Neuronal stem cell (in vitro differentiated cells): ENCODE results near the gene KSR2.
"Not testable (repeated sequence)": the region's sequence is repeated elsewhere in the genome, so short reads cannot be mapped to it uniquely, and the experiment has no call there.

Source experiments
- DNase-seq: peaks from one replicate; pipeline ENCODE4 v3.0.0-alpha.2; 2013; ENCODE audit warnings: low spot score
- H2AFZ ChIP-seq: one replicate; pipeline ENCODE4 v1.6.1; 2013; ENCODE audit warnings: mild to moderate bottlenecking, low read length, inconsistent platforms
- H2AK5ac ChIP-seq: 2 replicates; pipeline ENCODE4 v1.6.1; 2013; ENCODE audit warnings: low read depth, mild to moderate bottlenecking, inconsistent platforms, low read length, moderate library complexity, mixed read lengths
- H2BK120ac ChIP-seq: 2 replicates; pipeline ENCODE4 v1.6.1; 2013; ENCODE audit warnings: low read depth, mild to moderate bottlenecking, inconsistent platforms, low read length, moderate library complexity, mixed read lengths
- H2BK12ac ChIP-seq: one replicate; pipeline ENCODE4 v1.6.1; 2013; ENCODE audit warnings: low read length, inconsistent platforms
- H2BK15ac ChIP-seq: 2 replicates; pipeline ENCODE4 v1.6.1; 2013; ENCODE audit warnings: mild to moderate bottlenecking, low read length, inconsistent platforms, mixed read lengths
- H2BK5ac ChIP-seq: one replicate; pipeline ENCODE4 v1.6.1; 2013; ENCODE audit warnings: inconsistent platforms, mild to moderate bottlenecking, low read length, moderate library complexity
- H3K14ac ChIP-seq: one replicate; pipeline ENCODE4 v1.6.1; 2013; ENCODE audit warnings: low read length, inconsistent platforms
- H3K18ac ChIP-seq: 2 replicates; pipeline ENCODE4 v1.6.1; 2013; ENCODE audit warnings: low read length, inconsistent platforms
- H3K23ac ChIP-seq: 2 replicates; pipeline ENCODE4 v1.6.1; 2013; ENCODE audit warnings: low read depth, mild to moderate bottlenecking, mixed read lengths, low read length, inconsistent platforms; ENCODE audit not compliant: poor library complexity
- H3K27ac ChIP-seq: replicated peaks from 3 replicates; pipeline ENCODE4 v1.5.1; 2013; ENCODE audit warnings: low read length, inconsistent platforms
- H3K27me3 ChIP-seq, 3 experiments: 2 replicates each; pipeline ENCODE4 v1.6.1; 2013; ENCODE audit warnings: low read length in 3 of 3, mild to moderate bottlenecking in 2 of 3, inconsistent platforms in 1 of 3, low read depth in 1 of 3, mixed read lengths in 1 of 3, moderate library complexity in 1 of 3; ENCODE audit not compliant: control insufficient read depth in 3 of 3, insufficient read depth in 3 of 3
- H3K36me3 ChIP-seq, 2 donors: replicated peaks in 1 of 2; 2 replicates each; pipeline ENCODE4 v1.6.1; 2013; ENCODE audit warnings: low read length in 2 of 2; ENCODE audit not compliant: control insufficient read depth in 2 of 2, insufficient read depth in 2 of 2
- H3K4ac ChIP-seq: 2 replicates; pipeline ENCODE4 v1.6.1; 2013; ENCODE audit warnings: inconsistent platforms, mild to moderate bottlenecking, low read length, moderate library complexity
- H3K4me1 ChIP-seq, 2 donors: 1 replicate in 1 of 2; 2 replicates in 1 of 2; pipeline ENCODE4 v1.6.1; 2013; ENCODE audit warnings: low read length in 2 of 2, low read depth in 1 of 2; ENCODE audit not compliant: control insufficient read depth in 2 of 2, insufficient read depth in 1 of 2
- H3K4me2 ChIP-seq: one replicate; pipeline ENCODE4 v1.6.1; 2013; ENCODE audit warnings: mild to moderate bottlenecking, low read length, inconsistent platforms; ENCODE audit not compliant: insufficient read depth, poor library complexity, severe bottlenecking
- H3K4me3 ChIP-seq, 2 donors: 2 replicates each; pipeline ENCODE4 v1.5.1; 2013; ENCODE audit warnings: low read length in 2 of 2, mild to moderate bottlenecking in 2 of 2, inconsistent platforms in 1 of 2, moderate library complexity in 1 of 2
- H3K79me1 ChIP-seq: one replicate; pipeline ENCODE4 v1.6.1; 2013; ENCODE audit warnings: low read depth, mild to moderate bottlenecking, inconsistent platforms, low read length, moderate library complexity
- H3K9ac ChIP-seq: one replicate; pipeline ENCODE4 v1.6.1; 2013; ENCODE audit warnings: mild to moderate bottlenecking, low read depth, low read length, inconsistent platforms; ENCODE audit not compliant: poor library complexity
- H3K9me3 ChIP-seq, 2 donors: replicated peaks in 1 of 2; 2 replicates each; pipeline versions ENCODE3 to v1.6.1; 2013; ENCODE audit warnings: low read length in 2 of 2, mild to moderate bottlenecking in 2 of 2, inconsistent platforms in 1 of 2, low read depth in 1 of 2, mixed read lengths in 1 of 2, moderate library complexity in 1 of 2; ENCODE audit not compliant: control insufficient read depth in 2 of 2, insufficient read depth in 1 of 2
- H4K8ac ChIP-seq: one replicate; pipeline ENCODE4 v1.6.1; 2013; ENCODE audit warnings: low read depth, mild to moderate bottlenecking, inconsistent platforms, low read length, moderate library complexity
- H4K91ac ChIP-seq: one replicate; pipeline ENCODE4 v1.6.1; 2013; ENCODE audit warnings: low read length, low read depth, mild to moderate bottlenecking, inconsistent platforms; ENCODE audit not compliant: poor library complexity
- WGBS, 2 donors: extraction: QIAGEN DNeasy Blood & Tissue Kit; methylation state at CpG; one replicate each; pipeline ENCODE4 v1.1.7; 2013; ENCODE audit warnings: missing lambda C conversion rate in 2 of 2, mixed read lengths in 1 of 2; ENCODE audit not compliant: insufficient read length in 2 of 2, insufficient replicate concordance in 1 of 2; ENCODE audit errors: extremely low coverage in 2 of 2; 5-methylcytosine and 5-hydroxymethylcytosine counted together

The KSR2 gene

GRCh38 chr12:117863002-117863709 is 105.6 kb downstream of the KSR2 start:
- Histone ChIP-seq H2AK5ac (no peak overlapping the region), H3K18ac (no peak overlapping the region), H3K9me3 (peaks cover 0 to 5% of the 10 kb centered on the region in 2 donors), H2BK5ac (no peak overlapping the region), H3K4me3 (no peak overlapping the region), H3K4ac (no peak overlapping the region), H2BK120ac (no peak overlapping the region), H2AFZ (no peak overlapping the region), H3K4me2 (no peak overlapping the region), H3K79me1 (no peaks in the 10 kb centered on the region), H2BK12ac (no peak overlapping the region), H3K4me1 (no peaks in the 10 kb centered on the region), H3K27me3 (peaks cover 0 to 2% (median 0%) of the 10 kb centered on the region in 3 experiments), H3K27ac (no peak overlapping the region), H3K36me3 (no peaks in the 10 kb centered on the region), H2BK15ac (no peak overlapping the region), H3K14ac (no peak overlapping the region), H4K91ac (no peak overlapping the region), H4K8ac (no peak overlapping the region), H3K9ac (no peak overlapping the region), H3K23ac (no peak overlapping the region)
- WGBS, 2 donors = no CpG with 5 or more reads among the region's 10 CpGs
- DNase-seq = no peak

GRCh38 chr12:117861691-117862090 is 107.1 kb downstream of the KSR2 start:
- Histone ChIP-seq H2BK5ac (no peak overlapping the region), H2BK15ac (no peak overlapping the region), H2BK12ac (no peak overlapping the region), H3K27me3 (no peaks in the 10 kb centered on the region), H4K8ac (no peak overlapping the region), H3K4ac (no peak overlapping the region), H3K9me3 (no peaks in the 10 kb centered on the region), H3K18ac (no peak overlapping the region), H3K23ac (no peak overlapping the region), H2AFZ (no peak overlapping the region), H3K79me1 (no peaks in the 10 kb centered on the region), H2BK120ac (no peak overlapping the region), H3K4me1 (no peaks in the 10 kb centered on the region), H3K14ac (no peak overlapping the region), H3K4me2 (no peak overlapping the region), H3K27ac (no peak overlapping the region), H4K91ac (no peak overlapping the region), H3K9ac (no peak overlapping the region), H3K4me3 (no peak overlapping the region), H2AK5ac (no peak overlapping the region), H3K36me3 (no peaks in the 10 kb centered on the region)
- DNase-seq = no peak

GRCh38 chr12:117860787-117861290 is 108.0 kb downstream of the KSR2 start:
- not testable (repeated sequence) for H3K9me3 ChIP-seq, H3K4me1 ChIP-seq, H3K4ac ChIP-seq, H3K23ac ChIP-seq, DNase-seq, H2BK15ac ChIP-seq, H3K4me3 ChIP-seq, H3K27ac ChIP-seq, H3K36me3 ChIP-seq, H2BK5ac ChIP-seq, H2AFZ ChIP-seq, H2BK12ac ChIP-seq, H3K27me3 ChIP-seq, H2AK5ac ChIP-seq, H3K79me1 ChIP-seq, H4K8ac ChIP-seq, H4K91ac ChIP-seq, H3K9ac ChIP-seq, H2BK120ac ChIP-seq, H3K18ac ChIP-seq, H3K4me2 ChIP-seq
- no CpG with 5 or more reads among the region's 13 CpGs for WGBS, 2 donors
- peak overlapping the region; percentile 63 for H3K14ac ChIP-seq

GRCh38 chr12:117860111-117860510 is 108.7 kb downstream of the KSR2 start:
- no peak overlapping the region for H2BK5ac ChIP-seq
- no peak overlapping the region for H4K91ac ChIP-seq
- no peak overlapping the region for H3K4ac ChIP-seq
- H3K4me2 ChIP-seq = no peak overlapping the region
- no peaks in the 10 kb centered on the region for H3K27me3 ChIP-seq
- no peak overlapping the region for H3K14ac ChIP-seq
- no peak overlapping the region for H2BK15ac ChIP-seq
- H3K23ac ChIP-seq = no peak overlapping the region
- H3K9ac ChIP-seq = no peak overlapping the region
- no peaks in the 10 kb centered on the region for H3K36me3 ChIP-seq
- no peaks in the 10 kb centered on the region for H3K4me1 ChIP-seq
- no peak overlapping the region for H3K18ac ChIP-seq
- no peak for DNase-seq
- H3K79me1 ChIP-seq = no peaks in the 10 kb centered on the region
- no peak overlapping the region for H2BK120ac ChIP-seq
- H3K27ac ChIP-seq = no peak overlapping the region
- H2AK5ac ChIP-seq = no peak overlapping the region
- H4K8ac ChIP-seq = no peak overlapping the region
- no peak overlapping the region for H2AFZ ChIP-seq
- no peak overlapping the region for H2BK12ac ChIP-seq
- no peaks in the 10 kb centered on the region for H3K9me3 ChIP-seq
- no CpG with 5 or more reads among the region's 15 CpGs for WGBS, 2 donors
- H3K4me3 ChIP-seq = no peak overlapping the region
